ENCODE measurements around the gene DNM1L. TPM values are rescaled to one million over a fixed set of nuclear protein-coding genes. Genes with fewer than 3 reads are reported as not detected.

DNM1L gene
- polyA plus RNA-seq, 3 donors from 2014 or later, result 13.6 to 30.7 (median 17.5) TPM

DNA sequence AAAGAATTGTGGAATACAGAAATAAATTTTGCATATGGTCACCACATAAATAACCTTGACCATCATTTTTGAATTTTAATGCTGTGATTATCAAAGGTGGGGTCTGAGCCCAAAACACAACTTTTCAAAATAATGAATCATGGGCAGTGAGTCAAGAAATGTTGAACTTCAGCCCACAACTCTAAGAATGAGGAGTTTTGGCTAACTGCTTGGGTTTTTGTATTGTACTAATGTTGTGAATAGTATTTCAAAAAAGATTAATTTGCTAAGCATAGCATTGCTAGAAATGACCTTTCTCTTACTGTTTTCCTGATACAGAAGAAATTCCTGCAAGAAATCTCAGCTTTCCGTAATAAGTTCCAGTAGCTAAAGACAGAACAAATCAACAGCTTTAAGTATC is 101.0 kb downstream of the DNM1L start:
- H3K9me3 Mint-ChIP-seq, result no peaks in the 10 kb centered on the region

GRCh38 chr12:32783029-32783428 is 103.9 kb downstream of the DNM1L start:
- no peaks in the 10 kb centered on the region for H3K4me1 Mint-ChIP-seq
- no peak for DNase-seq
- H3K36me3 Mint-ChIP-seq, result no peaks in the 10 kb centered on the region
- H3K27me3 Mint-ChIP-seq (ENCODE audit: low read depth in 3 of 3), result peaks cover 2 to 5% (median 4%) of the 10 kb centered on the region in 3 donors
- H3K9me3 Mint-ChIP-seq, result no peaks in the 10 kb centered on the region
- H3K4me3 Mint-ChIP-seq, result no peak overlapping the region
- no peak overlapping the region for H3K27ac Mint-ChIP-seq

More for the DNA sequence above, 101.0 kb downstream of the DNM1L start:
- Mint-ChIP-seq H3K27ac (no peak overlapping the region), H3K36me3 (no peaks in the 10 kb centered on the region), H3K4me1 (no peaks in the 10 kb centered on the region), H3K27me3 (ENCODE audit: low read depth in 3 of 3) (peaks cover 2 to 7% (median 4%) of the 10 kb centered on the region in 3 donors), H3K4me3 (no peak overlapping the region)
- DNase-seq, result no peak

DNA sequence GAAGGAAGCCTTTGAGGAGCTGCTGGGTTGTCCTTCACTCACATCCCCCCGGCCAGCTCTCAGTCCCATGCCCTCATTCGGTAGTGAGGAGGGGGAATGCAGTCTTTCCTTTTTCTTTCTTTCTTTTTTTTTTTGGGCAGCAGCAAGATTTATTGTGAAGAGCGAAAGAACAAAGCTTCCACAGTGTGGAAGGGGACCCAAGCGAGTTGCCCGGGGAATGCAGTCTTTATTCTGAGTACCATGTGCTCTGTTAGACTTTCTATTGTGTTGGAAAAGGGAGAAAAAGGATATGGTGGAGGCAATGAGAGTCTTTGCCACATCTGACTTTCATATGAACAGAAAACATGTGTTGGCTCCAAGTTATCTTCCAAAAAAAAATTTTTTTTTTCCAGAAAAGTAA is 106.5 kb downstream of the DNM1L start:
- no peak overlapping the region for H3K27ac Mint-ChIP-seq
- no peaks in the 10 kb centered on the region for H3K4me1 Mint-ChIP-seq
- no peaks in the 10 kb centered on the region for H3K36me3 Mint-ChIP-seq
- H3K27me3 Mint-ChIP-seq (ENCODE audit: low read depth in 3 of 3), result peaks cover 1 to 2% (median 2%) of the 10 kb centered on the region in 3 donors
- no peak for DNase-seq
- no peak overlapping the region for H3K4me3 Mint-ChIP-seq
- H3K9me3 Mint-ChIP-seq, result no peaks in the 10 kb centered on the region

DNA sequence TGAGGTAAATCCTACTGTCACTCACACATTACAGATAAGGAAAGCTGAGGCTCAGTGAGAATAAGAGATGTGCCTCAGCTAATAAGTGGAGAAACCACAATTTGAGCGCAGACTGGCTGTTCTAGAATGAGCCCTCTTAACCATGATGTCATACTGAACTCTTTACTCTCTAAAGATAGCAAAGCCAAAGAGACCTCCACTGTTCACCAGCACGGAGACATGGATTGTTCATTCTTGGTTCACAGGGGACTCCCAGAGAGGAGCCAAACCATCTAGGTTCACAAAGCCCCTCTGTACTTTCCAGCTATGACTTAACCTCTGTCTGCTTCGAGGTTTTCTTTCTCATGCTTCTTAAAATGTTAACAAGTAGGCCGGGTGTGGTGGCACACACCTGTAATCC is 109.3 kb downstream of the DNM1L start:
- no peaks in the 10 kb centered on the region for H3K36me3 Mint-ChIP-seq
- DNase-seq, result no peak
- H3K4me3 Mint-ChIP-seq, result no peak overlapping the region
- H3K9me3 Mint-ChIP-seq, result no peaks in the 10 kb centered on the region
- H3K4me1 Mint-ChIP-seq, result no peaks in the 10 kb centered on the region
- peaks cover 0 to 5% (median 1%) of the 10 kb centered on the region in 3 donors for H3K27me3 Mint-ChIP-seq (ENCODE audit: low read depth in 3 of 3)
- H3K27ac Mint-ChIP-seq, result no peak overlapping the region

DNA sequence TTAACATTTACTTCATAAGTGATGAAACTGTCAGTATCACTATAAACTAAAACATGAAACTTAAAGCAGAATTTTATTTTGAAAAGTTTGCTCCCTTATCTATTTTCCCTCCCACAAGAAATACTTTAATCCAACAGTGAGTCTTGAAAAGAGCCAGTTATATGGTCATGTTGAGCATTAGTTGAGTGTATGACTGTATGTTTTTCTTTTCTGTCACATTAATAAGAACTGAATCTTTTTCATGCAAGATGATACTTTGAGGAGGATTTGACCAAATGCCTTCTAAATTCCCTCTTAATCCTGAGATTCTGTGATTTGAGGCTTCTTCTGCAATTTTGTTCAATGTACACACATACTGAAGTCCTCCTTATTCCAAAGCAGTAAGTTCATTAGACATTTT is 110.3 kb downstream of the DNM1L start:
- no peaks in the 10 kb centered on the region for H3K36me3 Mint-ChIP-seq
- H3K4me3 Mint-ChIP-seq, result no peak overlapping the region
- no peak for DNase-seq
- H3K4me1 Mint-ChIP-seq, result no peaks in the 10 kb centered on the region
- H3K27ac Mint-ChIP-seq, result no peak overlapping the region
- H3K9me3 Mint-ChIP-seq, result no peaks in the 10 kb centered on the region
- peaks cover 0 to 4% (median 1%) of the 10 kb centered on the region in 3 donors for H3K27me3 Mint-ChIP-seq (ENCODE audit: low read depth in 3 of 3)

DNA sequence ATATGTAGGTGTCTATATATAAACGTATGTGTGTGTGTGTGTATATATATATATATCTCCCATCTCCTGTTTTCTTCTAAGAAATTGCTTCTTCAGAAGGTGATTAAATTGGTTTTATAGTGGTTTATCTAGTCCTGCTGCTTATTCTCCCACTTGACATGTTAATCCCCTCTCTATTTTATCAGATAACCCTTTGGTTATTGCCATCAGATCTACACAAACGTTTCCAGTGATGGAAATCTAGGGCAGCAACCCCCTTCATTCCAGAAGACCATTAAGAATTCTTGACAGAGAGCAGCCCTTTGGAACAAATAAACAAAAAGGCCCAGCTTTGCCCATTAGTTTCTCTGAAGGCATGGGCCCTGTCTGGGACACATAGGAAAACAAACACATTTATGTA is 110.8 kb downstream of the DNM1L start:
- H3K27ac Mint-ChIP-seq, result no peak overlapping the region
- H3K27me3 Mint-ChIP-seq (ENCODE audit: low read depth in 3 of 3), result peaks cover 0 to 4% (median 1%) of the 10 kb centered on the region in 3 donors
- DNase-seq, result no peak
- H3K4me3 Mint-ChIP-seq, result no peak overlapping the region
- no peaks in the 10 kb centered on the region for H3K4me1 Mint-ChIP-seq
- no peaks in the 10 kb centered on the region for H3K36me3 Mint-ChIP-seq
- H3K9me3 Mint-ChIP-seq, result no peaks in the 10 kb centered on the region

DNA sequence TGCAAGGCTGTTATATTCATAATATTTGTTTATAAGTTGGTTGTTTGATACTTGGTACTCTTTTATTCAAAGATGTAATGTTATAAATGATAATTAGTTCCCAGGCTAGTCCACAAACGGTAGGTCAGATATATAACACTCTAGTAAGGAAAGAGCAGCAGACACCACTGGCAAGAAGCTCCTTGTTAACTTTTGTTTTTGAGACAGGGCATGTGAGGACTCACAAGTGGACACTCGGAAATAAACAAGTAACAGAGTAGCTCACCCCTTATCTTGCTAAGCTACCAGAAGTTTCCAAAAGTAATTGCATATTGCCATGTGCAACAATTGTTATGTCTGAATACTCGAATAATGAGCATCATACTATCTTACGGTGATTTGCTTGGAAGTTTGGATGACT is 115.2 kb downstream of the DNM1L start:
- no peak overlapping the region for H3K4me3 Mint-ChIP-seq
- DNase-seq, result no peak
- no peaks in the 10 kb centered on the region for H3K4me1 Mint-ChIP-seq
- H3K36me3 Mint-ChIP-seq, result no peaks in the 10 kb centered on the region
- no peaks in the 10 kb centered on the region for H3K9me3 Mint-ChIP-seq
- H3K27ac Mint-ChIP-seq, result no peak overlapping the region
- peaks cover 0 to 6% (median 2%) of the 10 kb centered on the region in 3 donors for H3K27me3 Mint-ChIP-seq (ENCODE audit: low read depth in 3 of 3)

Other genes with a start within 250 kb of the DNM1L start
- gene YARS2, start 76.6 kb downstream of the DNM1L start, polyA plus RNA-seq, result 10 to 100 TPM in 2 of 3 donors, 1 to 10 TPM in 1; 8.8 to 19.1 (median 13.7) TPM
- gene PKP2, start 217.5 kb downstream of the DNM1L start, polyA plus RNA-seq, result under 1 TPM in 2 of 3 donors, not detected in 1; 0.21 to 0.34 TPM

Measured in immature natural killer cell (primary cell).